Stimulated activated CD8-positive, alpha-beta memory T cell treated with anti-CD3 and anti-CD28 coated beads, Interleukin-7, amount 100 ng/mL, for 24 hours (primary cell): ENCODE data around the gene PHF24.
"Not testable (repeated sequence)": the region's sequence is repeated elsewhere in the genome, so short reads cannot be mapped to it uniquely, and the experiment has no call there.

Source experiments
- DNase-seq: peaks from one replicate; pipeline ENCODE4 v3.0.0-alpha.2; 2020; ENCODE audit warnings: low read depth

Gene PHF24

GRCh38 chr9:34997379-34997781, 39.3 kb downstream of the PHF24 start:
- no peak for DNase-seq

DNA sequence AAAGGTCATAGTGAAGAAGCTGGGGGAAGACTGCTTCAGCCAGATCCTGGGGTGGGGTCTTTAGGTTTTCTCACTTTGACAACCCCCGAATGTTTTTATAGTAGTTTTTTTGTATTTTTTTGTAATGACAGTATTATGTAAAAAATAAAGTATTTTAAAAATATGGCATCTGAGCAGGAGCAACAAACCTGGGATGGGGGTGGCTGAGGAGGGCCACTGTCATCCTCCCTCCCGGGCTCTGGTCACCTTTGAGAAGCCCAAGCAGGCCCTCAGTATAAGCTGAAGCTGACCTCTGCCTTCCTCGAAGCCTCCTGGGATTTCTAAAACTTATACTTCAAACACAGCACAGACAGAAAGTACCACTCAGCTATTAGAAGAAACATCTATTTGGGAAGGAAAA, 40.2 kb downstream of the PHF24 start:
- DNase-seq, result no peak

DNA sequence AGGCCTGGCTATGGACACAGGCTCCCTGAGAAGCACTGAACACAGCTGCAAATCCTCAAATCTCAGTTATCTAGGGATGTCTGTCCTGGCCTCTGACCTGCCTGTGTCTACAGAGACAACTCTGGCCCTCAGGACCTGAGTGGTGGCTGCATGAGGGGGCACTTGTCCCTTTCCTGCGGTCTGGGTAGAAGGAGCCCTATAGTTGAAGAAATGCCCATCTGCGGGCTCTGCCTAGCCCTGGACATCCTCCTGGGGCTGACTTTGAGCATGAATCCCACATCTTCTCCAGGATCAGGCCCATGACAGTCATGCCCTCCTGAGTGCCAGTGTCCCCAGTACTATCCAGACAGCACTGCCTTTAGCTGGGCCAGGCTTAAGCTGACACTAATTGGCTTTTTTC, 41.5 kb downstream of the PHF24 start:
- DNase-seq, result no peak

- no peak for DNase-seq
Measured at GRCh38 chr9:35000535-35001284, 42.6 kb downstream of the PHF24 start.

DNA sequence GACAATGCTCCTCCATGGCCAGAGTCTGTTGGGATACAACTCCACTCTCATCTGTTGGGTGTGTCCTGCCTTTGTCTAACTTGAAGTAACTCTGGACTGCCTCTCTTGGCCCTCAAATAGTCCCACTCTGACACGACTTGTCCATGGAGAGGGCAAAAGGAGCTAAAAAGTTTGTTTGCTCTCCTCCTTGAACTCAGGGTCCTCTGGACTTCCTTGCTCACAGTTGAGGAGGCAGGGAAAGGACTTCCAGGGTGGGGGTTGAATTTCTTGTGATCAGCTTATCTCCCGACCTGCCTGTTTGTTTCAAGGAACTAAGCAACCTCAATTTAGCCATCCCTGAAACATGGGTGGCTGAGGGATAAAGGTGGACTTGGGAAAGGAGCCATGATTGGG, 43.2 kb downstream of the PHF24 start:
- no peak for DNase-seq

GRCh38 chr9:35001803-35002502, 43.9 kb downstream of the PHF24 start:
- no peak for DNase-seq

DNA sequence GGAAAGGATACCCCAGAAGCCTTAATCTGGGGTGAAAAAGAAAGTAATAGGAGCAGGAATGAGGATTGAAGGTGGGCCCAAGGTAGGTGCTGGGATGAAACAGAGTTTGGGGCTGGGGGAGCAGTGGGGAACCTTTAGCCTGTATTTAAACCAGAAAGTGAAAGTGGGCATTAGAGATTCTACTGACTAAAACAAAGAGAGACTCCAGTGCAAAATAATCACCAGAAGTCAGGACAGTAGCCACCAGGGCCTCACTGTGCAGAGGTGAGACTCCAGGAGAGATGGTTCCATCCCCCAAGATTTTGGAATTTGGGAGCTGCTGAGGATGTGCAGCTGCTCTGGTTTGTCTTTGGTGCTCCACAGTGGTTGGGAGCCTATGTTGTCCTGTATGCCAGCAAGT, 44.5 kb downstream of the PHF24 start:
- DNase-seq, result no peak

DNA sequence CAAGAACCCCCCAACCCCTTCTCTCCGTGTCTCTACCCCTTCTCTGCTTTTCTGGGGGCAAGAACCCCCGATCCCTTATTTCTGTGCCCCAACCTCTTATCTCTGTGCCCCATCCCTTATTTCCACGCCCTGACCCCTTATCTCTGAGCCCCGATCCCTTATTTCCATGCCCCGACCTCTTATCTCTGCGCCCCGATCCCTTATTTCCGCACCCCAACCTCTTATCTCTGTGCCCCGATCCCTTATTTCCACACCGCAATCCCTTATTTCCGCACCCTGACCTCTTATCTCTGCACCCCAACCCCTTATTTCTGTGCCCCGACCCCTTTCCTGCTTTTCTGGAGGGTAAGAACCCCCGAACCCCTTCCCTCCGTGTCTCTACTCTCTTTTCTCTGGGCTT, 46.2 kb downstream of the PHF24 start:
- not testable (repeated sequence) for DNase-seq

DNA sequence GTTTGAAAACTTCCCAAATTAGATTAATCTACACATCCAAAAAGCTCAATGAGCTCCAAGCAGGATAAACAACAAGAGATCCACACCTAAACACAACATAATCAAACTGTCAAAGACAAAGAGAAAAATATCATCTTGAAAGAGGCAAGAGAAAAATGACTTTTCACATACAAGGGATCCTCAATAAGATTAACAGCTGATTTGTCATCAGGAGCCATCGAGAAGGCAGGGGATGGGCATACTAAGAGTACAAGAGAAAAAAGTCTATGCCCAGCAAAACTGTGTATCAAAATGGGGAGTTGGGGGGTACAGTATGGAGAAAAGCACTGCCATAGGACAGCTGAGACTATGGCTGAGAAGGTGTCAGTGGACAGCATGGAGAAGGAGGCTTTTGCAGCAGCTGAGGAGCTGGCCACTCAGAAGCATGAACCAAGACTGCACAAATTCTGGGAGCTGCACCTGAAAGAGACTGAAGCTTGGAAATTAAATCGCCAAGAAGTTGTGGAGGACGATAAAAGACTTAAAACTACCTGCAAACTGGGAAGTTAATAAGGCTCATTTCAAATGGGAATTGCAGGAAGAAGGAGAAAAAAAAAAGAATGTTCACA, 52.4 kb downstream of the PHF24 start:
- DNase-seq, result no peak

DNA sequence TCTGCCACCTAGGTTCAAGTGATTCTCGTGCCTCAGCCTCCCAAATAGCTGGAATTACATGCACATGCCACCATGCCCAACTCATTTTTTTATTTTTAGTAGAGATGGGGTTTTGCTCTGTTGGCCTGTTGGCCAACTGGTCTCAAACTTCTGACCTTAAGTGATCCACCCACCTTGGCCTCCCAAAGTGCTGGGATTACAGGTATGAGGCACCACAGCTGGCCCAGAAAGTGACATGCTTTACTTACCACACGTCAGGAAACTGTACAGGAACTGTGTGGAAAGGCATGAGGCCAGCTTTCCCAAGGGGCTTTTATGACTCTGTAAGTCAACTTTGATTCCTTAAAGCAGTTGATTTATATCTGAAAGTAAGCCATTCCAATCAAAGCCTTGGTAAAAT, 56.4 kb downstream of the PHF24 start:
- no peak for DNase-seq

DNA sequence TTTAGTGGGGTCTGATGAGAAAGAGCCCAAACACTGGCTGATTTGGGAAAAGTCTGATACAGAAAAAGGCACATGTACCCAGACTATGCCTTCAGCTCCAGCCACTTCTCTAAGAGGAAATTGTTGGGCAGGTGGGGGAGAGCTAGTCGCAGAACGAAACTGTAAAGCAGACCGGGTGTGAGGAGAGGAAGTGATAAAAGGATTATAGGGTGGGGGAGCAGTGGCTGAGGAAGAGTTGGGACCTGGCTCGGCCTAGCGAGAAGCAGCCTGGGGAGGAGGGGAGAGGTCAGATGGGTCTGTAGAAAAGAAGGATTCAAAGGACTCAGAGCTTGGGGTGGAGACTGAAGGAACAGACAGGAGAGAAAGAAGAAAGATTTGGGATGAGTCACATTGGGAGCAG, 65.4 kb downstream of the PHF24 start:
- not testable (repeated sequence) for DNase-seq

DNA sequence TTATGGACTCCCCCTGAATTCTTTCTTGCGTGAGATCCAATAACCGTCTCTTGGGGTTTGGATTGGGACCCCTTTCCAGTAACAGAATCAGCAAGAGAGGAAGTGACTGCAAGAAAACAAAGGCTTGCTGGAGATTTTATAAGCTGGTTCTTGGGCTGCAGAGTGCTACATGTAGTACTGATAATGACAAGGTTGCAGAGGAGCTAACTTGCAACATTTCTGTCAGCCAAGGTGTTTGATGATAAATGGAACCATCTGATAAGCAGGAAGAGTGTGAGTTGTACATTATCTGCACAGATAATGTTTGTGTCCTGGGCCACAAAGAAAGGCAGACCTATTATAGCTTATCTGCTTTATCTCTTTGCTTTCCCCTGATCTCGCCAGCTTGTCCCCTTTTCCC, 68.6 kb downstream of the PHF24 start:
- no peak for DNase-seq

DNA sequence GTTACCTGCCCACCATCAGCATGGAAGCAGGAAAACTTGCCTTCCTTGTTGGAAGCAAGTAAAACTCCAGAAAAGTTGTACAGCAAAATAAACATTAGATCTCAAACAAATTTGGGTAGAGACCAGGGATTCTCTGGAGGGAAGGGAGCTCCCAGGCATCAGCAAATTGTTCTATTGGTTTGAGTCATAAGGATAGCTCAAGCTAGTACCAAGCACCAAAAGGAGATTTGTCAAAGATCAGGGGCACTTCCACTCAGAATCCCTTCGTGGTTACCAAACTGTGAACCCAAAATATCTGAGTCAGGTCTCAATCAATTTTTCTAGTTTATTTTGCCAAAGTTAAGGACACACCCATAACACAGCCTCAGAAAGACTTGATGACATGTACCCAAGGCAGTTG, 69.3 kb downstream of the PHF24 start:
- no peak for DNase-seq

GRCh38 chr9:35027860-35028259, 69.8 kb downstream of the PHF24 start:
- no peak for DNase-seq

- no peak for DNase-seq
Measured at GRCh38 chr9:35028341-35028740, 70.3 kb downstream of the PHF24 start.

GRCh38 chr9:35029241-35029640, 71.2 kb downstream of the PHF24 start:
- DNase-seq, result no peak

GRCh38 chr9:35029852-35030251, 71.8 kb downstream of the PHF24 start:
- DNase-seq, result no peak
